ENCODE results near the gene CNOT11.

- TF ChIP-seq CTCF (conservative IDR thresholded peaks at IDR 0.05 in 1 of 2, IDR thresholded peaks at IDR 0.05 in 1 of 2; ENCODE audit: extremely low read depth in 1 of 2, insufficient read depth in 1 of 2, low read depth in 1 of 2, low read length in 2 of 2) (no peak), EZH2 (IDR thresholded peaks at IDR 0.05; ENCODE audit: borderline replicate concordance, low read length) (no peak)
Measured at GRCh38 chr2:101264360-101264939, 11.8 kb downstream of the CNOT11 start.
